B cell (primary cell): Measurements from ENCODE around the gene SPART. TPM values are rescaled to one million over a fixed set of nuclear protein-coding genes. Genes with fewer than 3 reads are reported as not detected.

Experiments
- ATAC-seq: fragments of 200-7000 bp; cut with Tn5 transposase; one replicate; pipeline ENCODE4 v1.10.0; 2021; ENCODE audit warnings: low read depth, mild to moderate bottlenecking, moderate number of reproducible peaks, moderate library complexity
- CTCF ChIA-PET: fragments of 350-600 bp; sonication (Branson Sonifier 250); formaldehyde crosslinking; loops from one replicate; lab custom pipeline; 2021; ENCODE audit warnings: antibody characterized with exemption, inconsistent platforms; lab: Charles Lee
- POLR2A ChIA-PET: fragments of 350-600 bp; sonication (Branson Sonifier 250); formaldehyde crosslinking; loops from one replicate; lab custom pipeline; 2021; ENCODE audit warnings: antibody characterized with exemption; lab: Charles Lee
- DNase-seq: peaks from one replicate; pipeline ENCODE4 v3.0.0; 2013
- H2AFZ ChIP-seq: 2 replicates; pipeline ENCODE4 v1.6.1; 2012; ENCODE audit warnings: mild to moderate bottlenecking, low read depth, low read length; ENCODE audit not compliant: insufficient read depth, poor library complexity, severe bottlenecking
- H3K27ac ChIP-seq, 2 donors: 1 replicate in 1 of 2; 2 replicates in 1 of 2; pipeline ENCODE4 v1.5.1; 2012 to 2013; ENCODE audit warnings: low read length in 2 of 2, mild to moderate bottlenecking in 2 of 2, moderate library complexity in 1 of 2
- H3K27me3 ChIP-seq, 4 experiments: fragments of 200-600 bp in 1 of 4; sonication (generic) in 1 of 4; replicated peaks in 1 of 4; 1 replicate in 2 of 4; 2 replicates in 2 of 4; pipeline versions ENCODE4 v1.6.1 to v1.7.0; 2013 to 2016; ENCODE audit warnings: low read length in 3 of 4, mild to moderate bottlenecking in 2 of 4, mixed read lengths in 1 of 4, moderate library complexity in 1 of 4; ENCODE audit not compliant: insufficient read depth in 4 of 4, control insufficient read depth in 3 of 4; ENCODE audit errors: control extremely low read depth in 1 of 4
- H3K36me3 ChIP-seq, 2 experiments: replicated peaks in 1 of 2; 1 replicate in 1 of 2; 2 replicates in 1 of 2; pipeline versions ENCODE4 v1.6.1 to v1.7.1; 2013; ENCODE audit warnings: low read length in 1 of 2; ENCODE audit not compliant: insufficient read depth in 2 of 2, control insufficient read depth in 1 of 2; ENCODE audit errors: control extremely low read depth in 1 of 2, extremely low read depth in 1 of 2
- H3K4me1 ChIP-seq, 2 donors: fragments of 200-600 bp in 1 of 2; sonication (generic) in 1 of 2; 1 replicate in 1 of 2; 2 replicates in 1 of 2; pipeline versions ENCODE4 v1.5.1 to v1.6.1; 2013 to 2017; ENCODE audit warnings: low read length in 2 of 2; ENCODE audit not compliant: control insufficient read depth in 2 of 2, insufficient read depth in 2 of 2
- H3K4me2 ChIP-seq: replicated peaks from 2 replicates; pipeline ENCODE3; 2012; ENCODE audit warnings: mild to moderate bottlenecking, low read depth, low read length; ENCODE audit not compliant: poor library complexity, severe bottlenecking
- H3K4me3 ChIP-seq, 5 experiments: fragments of 200-600 bp in 1 of 5; sonication (generic) in 1 of 5; 1 replicate in 3 of 5; 2 replicates in 2 of 5; pipeline versions ENCODE4 v1.5.1 to v1.7.0; 2011 to 2016; ENCODE audit warnings: low read length in 4 of 5, mild to moderate bottlenecking in 4 of 5, low read depth in 2 of 5, control low read depth in 1 of 5, moderate library complexity in 1 of 5; ENCODE audit not compliant: insufficient read depth in 1 of 5; ENCODE audit errors: control extremely low read depth in 1 of 5, extremely low read depth in 1 of 5
- H3K79me2 ChIP-seq: fragments of 200-600 bp; sonication (generic); one replicate; pipeline ENCODE4 v1.6.0; 2016; ENCODE audit warnings: low read length; ENCODE audit not compliant: control insufficient read depth, insufficient read depth
- H3K9ac ChIP-seq: fragments of 200-600 bp; sonication (generic); 2 replicates; pipeline ENCODE4 v1.6.1; 2017; ENCODE audit warnings: mild to moderate bottlenecking, low read length, moderate library complexity
- H3K9me3 ChIP-seq, 3 donors: one replicate each; pipeline versions ENCODE4 v1.6.1 to v1.7.1; 2013; ENCODE audit warnings: low read length in 2 of 3; ENCODE audit not compliant: control insufficient read depth in 2 of 3, insufficient read depth in 1 of 3; ENCODE audit errors: control extremely low read depth in 1 of 3
- H4K20me1 ChIP-seq: 2 replicates; pipeline ENCODE4 v1.6.0; 2012; ENCODE audit warnings: mild to moderate bottlenecking, low read length; ENCODE audit not compliant: insufficient read depth, control insufficient read depth, poor library complexity, severe bottlenecking
- H3K27ac Mint-ChIP-seq: one replicate; pipeline ENCODE4 v1.8.0; 2021; ENCODE audit warnings: mixed read lengths
- H3K27me3 Mint-ChIP-seq: one replicate; pipeline ENCODE4 v1.8.0; 2021; ENCODE audit warnings: mixed read lengths
- H3K4me1 Mint-ChIP-seq: one replicate; pipeline ENCODE4 v1.8.0; 2021; ENCODE audit warnings: mixed read lengths
- H3K4me3 Mint-ChIP-seq: one replicate; pipeline ENCODE4 v1.8.0; 2021; ENCODE audit warnings: mixed read lengths
- H3K9me3 Mint-ChIP-seq: one replicate; pipeline ENCODE4 v1.8.0; 2022; ENCODE audit warnings: mixed read lengths; ENCODE audit not compliant: insufficient read depth
- CTCF ChIP-seq: fragments of 200-600 bp; IDR thresholded peaks from one replicate; pipeline ENCODE4 v1.8.0; 2022; ENCODE audit warnings: antibody characterized with exemption, mild to moderate bottlenecking
- EZH2 ChIP-seq: IDR thresholded peaks from 2 replicates; pipeline ENCODE4 v1.6.1; 2012; ENCODE audit warnings: borderline replicate concordance, low read depth, mild to moderate bottlenecking, moderate library complexity, low read length; ENCODE audit not compliant: insufficient read depth, poor library complexity, severe bottlenecking
- WGBS: methylation state at CpG from one replicate; pipeline ENCODE4 v1.1.5; 2013; ENCODE audit warnings: missing lambda C conversion rate; ENCODE audit not compliant: insufficient coverage; 5-methylcytosine and 5-hydroxymethylcytosine counted together
- intact Hi-C: fragments of 100-400 bp; cut with micrococcal nuclease; formaldehyde crosslinking; loops from one replicate; pipeline ENCODE4 v1.10.0; 2022
- polyA plus RNA-seq: library from polyadenylated mRNA; depleted of rRNA; stranded (reverse); fragments of >200 nt; gene quantifications from 2 replicates; pipeline ENCODE4 v1.2.3, GENCODE V29; 2012
- total RNA-seq, 2 donors: library from RNA; stranded (reverse); fragments of 120-200 nt in 1 of 2; gene quantifications; 1 replicate in 1 of 2; 2 replicates in 1 of 2; pipeline versions ENCODE4 v1.2.3 to v1.2.4, GENCODE V29; 2013 to 2022

The SPART gene
- total and polyA plus RNA-seq, 2 donors (not counting 1 experiment from before 2014, with no cell fraction given) = 10.1 to 20.8 TPM

- Mint-ChIP-seq H3K9me3 (no peaks in the 10 kb centered on the region), H3K4me1 (peaks cover 17% of the 10 kb centered on the region), H3K27ac (no peak within 1 kb of the TSS), H3K27me3 (peaks cover 22% of the 10 kb centered on the region), H3K4me3 (peak within 1 kb of the TSS; percentile 91)
- ChIA-PET CTCF (interaction anchor here (1.5 kb wide), 1 partner anchor 15 kb away, joined by 6 read pairs; no protein-coding TSS in a partner anchor), POLR2A (no interaction called here)
- Histone ChIP-seq H2AFZ (peak within 1 kb of the TSS; percentile 87), H3K79me2 (no peaks in the 10 kb centered on the region), H3K4me1 (peaks cover 5 to 13% of the 10 kb centered on the region in 2 donors), H3K27ac (no peak within 1 kb of the TSS), H3K4me2 (peak within 1 kb of the TSS; percentile 82), H3K36me3 (no peaks in the 10 kb centered on the region), H3K27me3 (peaks cover 0 to 14% (median 9%) of the 10 kb centered on the region in 4 experiments), H4K20me1 (no peaks in the 10 kb centered on the region), H3K4me3 (peak within 1 kb of the TSS; percentile 51 to 78 (median 60)), H3K9ac (peak within 1 kb of the TSS; percentile 68), H3K9me3 (peaks cover 0 to 7% (median 0%) of the 10 kb centered on the region in 3 donors)
- intact Hi-C loops = no loop called here
- 3% methylated on average over 50 of the region's 53 CpGs for WGBS
- ATAC-seq (peak; percentile 88), DNase-seq (peak; percentile 75)
- TF ChIP-seq EZH2 = no peak
- TF ChIP-seq CTCF = no peak
Measured at GRCh38 chr13:36297366-36298338, 48.5 kb downstream of the SPART start, which contains the start of gene CCDC169. Gene CCDC169, minus strand, starts transcription at chr13:36297814. Its CDS starts 95 bp downstream, at chr13:36297719.

GRCh38 chr13:36294096-36294495 lies 52.1 kb downstream of the SPART start:
- Histone ChIP-seq H3K9me3 (peaks cover 0 to 7% (median 0%) of the 10 kb centered on the region in 3 donors), H3K27me3 (peaks cover 0 to 14% (median 9%) of the 10 kb centered on the region in 4 experiments), H2AFZ (no peak overlapping the region), H3K27ac (no peak overlapping the region), H3K79me2 (no peaks in the 10 kb centered on the region), H3K4me1 (peaks cover 5 to 13% of the 10 kb centered on the region in 2 donors), H3K36me3 (no peaks in the 10 kb centered on the region), H3K4me3 (no peak overlapping the region), H3K4me2 (no peak overlapping the region), H3K9ac (no peak overlapping the region), H4K20me1 (no peaks in the 10 kb centered on the region)
- ChIA-PET POLR2A (no interaction called here), CTCF (interaction anchor here (1.8 kb wide), 1 partner anchor 9 kb away, joined by 4 read pairs; no protein-coding TSS in a partner anchor)
- intact Hi-C loops = no loop called here
- no peaks in the 10 kb centered on the region for H3K9me3 Mint-ChIP-seq
- TF ChIP-seq EZH2 = no peak
- no peak for TF ChIP-seq CTCF
- no peak overlapping the region for H3K4me3 Mint-ChIP-seq
- ATAC-seq (no peak), DNase-seq (no peak)
- H3K27me3 Mint-ChIP-seq = peaks cover 22% of the 10 kb centered on the region
- H3K27ac Mint-ChIP-seq = no peak overlapping the region
- peaks cover 17% of the 10 kb centered on the region for H3K4me1 Mint-ChIP-seq
- 89% methylated on average over 2 of the region's 3 CpGs for WGBS
